H1 (cell line): ENCODE data around the gene MARK3. TPM values are rescaled to one million over a fixed set of nuclear protein-coding genes. Genes with fewer than 3 reads are reported as not detected.

ENCODE experiments used
- CTCF ChIA-PET: fragments of 300-600 bp; sonication (Branson Sonifier 250); formaldehyde crosslinking; loops from one replicate; lab custom pipeline; 2021; ENCODE audit not compliant: partially characterized antibody; lab: Charles Lee
- POLR2A ChIA-PET: fragments of 300-600 bp; sonication (Branson Sonifier 250); formaldehyde crosslinking; loops from one replicate; lab custom pipeline; 2021; ENCODE audit warnings: inconsistent platforms; ENCODE audit not compliant: partially characterized antibody; lab: Charles Lee
- DNase-seq, 2 experiments: peaks; one replicate each; pipeline versions ENCODE4 v3.0.0 to v3.0.0-alpha.2; 2010 to 2022; ENCODE audit warnings: low spot score in 2 of 2, low read depth in 1 of 2, mixed read lengths in 1 of 2
- FAIRE-seq: peaks from 2 replicates; lab custom pipeline; 2011; peaks lifted over from hg19 to GRCh38; lab: Jason Lieb, UNC
- H2AFZ ChIP-seq: 2 replicates; pipeline ENCODE4 v1.8.1; 2012; ENCODE audit warnings: low read length, inconsistent platforms
- H2AK5ac ChIP-seq: 2 replicates; pipeline ENCODE4 v1.6.1; 2013; ENCODE audit warnings: low read depth, low read length
- H2BK120ac ChIP-seq: replicated peaks from 2 replicates; pipeline ENCODE3; 2013; ENCODE audit warnings: low read depth, low read length, inconsistent platforms
- H2BK12ac ChIP-seq: 2 replicates; pipeline ENCODE4 v1.6.1; 2013; ENCODE audit warnings: low read depth, low read length
- H2BK15ac ChIP-seq: 2 replicates; pipeline ENCODE4 v1.6.1; 2013; ENCODE audit warnings: low read length
- H2BK20ac ChIP-seq: 2 replicates; pipeline ENCODE4 v1.6.1; 2013; ENCODE audit warnings: low read length
- H2BK5ac ChIP-seq: 2 replicates; pipeline ENCODE4 v1.6.1; 2013; ENCODE audit warnings: low read depth, low read length
- H3K14ac ChIP-seq: 2 replicates; pipeline ENCODE4 v1.6.1; 2013; ENCODE audit warnings: inconsistent platforms; ENCODE audit not compliant: insufficient read length
- H3K18ac ChIP-seq: 2 replicates; pipeline ENCODE4 v1.6.1; 2013; ENCODE audit warnings: low read length; ENCODE audit errors: extremely low read depth
- H3K23ac ChIP-seq: 2 replicates; pipeline ENCODE4 v1.6.1; 2013; ENCODE audit warnings: inconsistent platforms; ENCODE audit not compliant: insufficient read length
- H3K23me2 ChIP-seq: 2 replicates; pipeline ENCODE4 v1.6.1; 2013; ENCODE audit warnings: low read depth, low read length
- H3K27ac ChIP-seq: 2 replicates; pipeline ENCODE4 v1.6.1; 2011; ENCODE audit warnings: low read depth, low read length, inconsistent platforms
- H3K27me3 ChIP-seq, 4 experiments: replicated peaks in 1 of 4; 1 replicate in 1 of 4; 2 replicates in 3 of 4; pipeline versions ENCODE4 v1.6.1 to v1.8.1; 2011 to 2013; ENCODE audit warnings: low read length in 3 of 4, mild to moderate bottlenecking in 3 of 4, inconsistent platforms in 2 of 4, mixed read lengths in 2 of 4, moderate library complexity in 1 of 4; ENCODE audit not compliant: control insufficient read depth in 3 of 4, insufficient read depth in 3 of 4; ENCODE audit errors: extremely low read depth in 1 of 4
- H3K36me3 ChIP-seq, 4 experiments: 2 replicates each; pipeline versions ENCODE4 v1.6.1 to v1.8.1; 2011 to 2013; ENCODE audit warnings: mild to moderate bottlenecking in 4 of 4, low read length in 3 of 4, moderate library complexity in 2 of 4, control low read depth in 1 of 4, inconsistent platforms in 1 of 4; ENCODE audit not compliant: insufficient read depth in 4 of 4, control insufficient read depth in 2 of 4
- H3K4ac ChIP-seq: replicated peaks from 2 replicates; pipeline ENCODE3; 2013; ENCODE audit warnings: low read length, low read depth, mixed read lengths, inconsistent platforms; ENCODE audit not compliant: insufficient read length
- H3K4me1 ChIP-seq, 4 experiments: replicated peaks in 1 of 4; 1 replicate in 1 of 4; 2 replicates in 3 of 4; pipeline versions ENCODE4 v1.6.1 to v1.8.1; 2011 to 2013; ENCODE audit warnings: low read length in 3 of 4, inconsistent platforms in 2 of 4, mixed read lengths in 1 of 4; ENCODE audit not compliant: insufficient read depth in 4 of 4, control insufficient read depth in 3 of 4
- H3K4me2 ChIP-seq, 2 experiments: 2 replicates each; pipeline versions ENCODE4 v1.6.1 to v1.8.1; 2011 to 2013; ENCODE audit warnings: low read depth in 2 of 2, low read length in 2 of 2, control low read depth in 1 of 2, inconsistent platforms in 1 of 2, mild to moderate bottlenecking in 1 of 2; ENCODE audit not compliant: insufficient read depth in 1 of 2
- H3K4me3 ChIP-seq, 4 experiments: fragments of 200-600, 300-600 bp in 1 of 4; sonication (generic), shearing (Covaris generic), sonication (Bioruptor Twin) in 1 of 4; 2 replicates each; pipeline versions ENCODE4 v1.5.1 to v1.8.1; 2011 to 2016; ENCODE audit warnings: low read length in 4 of 4, low read depth in 3 of 4, control low read depth in 2 of 4, inconsistent platforms in 2 of 4, mild to moderate bottlenecking in 2 of 4, mixed read lengths in 1 of 4, moderate library complexity in 1 of 4; ENCODE audit not compliant: insufficient read depth in 2 of 4; ENCODE audit errors: extremely low read depth in 1 of 4
- H3K56ac ChIP-seq: replicated peaks from 2 replicates; pipeline ENCODE3; 2013; ENCODE audit warnings: low read depth, mild to moderate bottlenecking, mixed read lengths, low read length, inconsistent platforms; ENCODE audit not compliant: insufficient read length
- H3K79me1 ChIP-seq: 2 replicates; pipeline ENCODE4 v1.6.1; 2013; ENCODE audit warnings: low read depth, low read length, control low read depth
- H3K79me2 ChIP-seq, 2 experiments: 2 replicates each; pipeline versions ENCODE4 v1.6.1 to v1.8.1; 2012 to 2013; ENCODE audit warnings: low read length in 2 of 2, mild to moderate bottlenecking in 2 of 2, inconsistent platforms in 1 of 2; ENCODE audit not compliant: insufficient read depth in 2 of 2, control insufficient read depth in 1 of 2
- H3K9ac ChIP-seq, 4 experiments: replicated peaks in 1 of 4; 1 replicate in 1 of 4; 2 replicates in 3 of 4; pipeline versions ENCODE4 v1.6.1 to v1.8.1; 2011 to 2013; ENCODE audit warnings: low read depth in 3 of 4, low read length in 3 of 4, control low read depth in 2 of 4, mild to moderate bottlenecking in 2 of 4, moderate library complexity in 2 of 4, inconsistent platforms in 1 of 4; ENCODE audit errors: extremely low read depth in 1 of 4
- H3K9me3 ChIP-seq, 2 experiments: 2 replicates each; pipeline versions ENCODE4 v1.6.1 to v1.8.1; 2012 to 2013; ENCODE audit warnings: mild to moderate bottlenecking in 2 of 2, moderate library complexity in 2 of 2, control low read depth in 1 of 2, inconsistent platforms in 1 of 2, low read depth in 1 of 2, low read length in 1 of 2, mixed read lengths in 1 of 2; ENCODE audit not compliant: insufficient read depth in 2 of 2
- H4K20me1 ChIP-seq, 2 experiments: replicated peaks in 1 of 2; 2 replicates each; pipeline versions ENCODE3 to v1.8.1; 2011 to 2013; ENCODE audit warnings: inconsistent platforms in 2 of 2, low read length in 2 of 2, mild to moderate bottlenecking in 1 of 2; ENCODE audit not compliant: insufficient read depth in 2 of 2, control insufficient read depth in 1 of 2
- H4K5ac ChIP-seq: 2 replicates; pipeline ENCODE4 v1.6.1; 2013; ENCODE audit warnings: low read length, low read depth, mixed read lengths, inconsistent platforms; ENCODE audit not compliant: insufficient read length
- H4K8ac ChIP-seq: 2 replicates; pipeline ENCODE4 v1.8.0; 2013; ENCODE audit warnings: mild to moderate bottlenecking, moderate library complexity, low read length, inconsistent platforms; ENCODE audit not compliant: insufficient read depth; ENCODE audit errors: extremely low read depth
- H4K91ac ChIP-seq: replicated peaks from 2 replicates; pipeline ENCODE3; 2013; ENCODE audit warnings: low read length, mixed read lengths, inconsistent platforms; ENCODE audit not compliant: insufficient read length
- CEBPB ChIP-seq: IDR thresholded peaks from 2 replicates; pipeline ENCODE4 v1.6.1; 2012; ENCODE audit warnings: low read depth, low read length
- CHD2 ChIP-seq: IDR thresholded peaks from 2 replicates; pipeline ENCODE4 v1.6.1; 2012; ENCODE audit warnings: low read length, improper control_type of control experiment
- EZH2 ChIP-seq: fragments of 200-600 bp; sonication (generic); IDR thresholded peaks from 2 replicates; pipeline ENCODE4 v1.7.1; 2012; ENCODE audit warnings: low read depth, mild to moderate bottlenecking, moderate library complexity, low read length, inconsistent platforms; ENCODE audit not compliant: severe bottlenecking
- JUN ChIP-seq: IDR thresholded peaks from 2 replicates; pipeline ENCODE4 v1.6.1; 2011; ENCODE audit warnings: low read depth, mild to moderate bottlenecking, improper control_type of control experiment, low read length
- ZNF274 ChIP-seq: IDR thresholded peaks from 2 replicates; pipeline ENCODE4 v1.7.0; 2012; ENCODE audit warnings: low read length, borderline replicate concordance; ENCODE audit errors: extremely low read depth
- WGBS, 2 experiments: shearing (Covaris generic) in 1 of 2; methylation state at CpG; one replicate each; pipeline versions ENCODE4 v1.1.6 to v1.1.7; 2013 to 2015; ENCODE audit warnings: low lambda C conversion rate in 2 of 2, mixed read lengths in 2 of 2, inconsistent platforms in 1 of 2, low coverage in 1 of 2, missing lambda C conversion rate in 1 of 2; ENCODE audit not compliant: insufficient replicate concordance in 2 of 2, insufficient coverage in 1 of 2, insufficient read length in 1 of 2; ENCODE audit errors: extremely low coverage in 1 of 2, missing lambda C conversion rate in 1 of 2; 5-methylcytosine and 5-hydroxymethylcytosine counted together
- polyA plus RNA-seq, 7 experiments: library from polyadenylated mRNA; depleted of rRNA in 3 of 7; stranded (reverse) in 5 of 7; unstranded in 2 of 7; fragments of >200 nt in 5 of 7; fragments of 200-250 nt in 2 of 7; gene quantifications; 1 replicate in 5 of 7; 2 replicates in 1 of 7; 4 replicates in 1 of 7; pipeline versions ENCODE4 v1.2.1 to v1.2.3, GENCODE V29; 2011 to 2013; ENCODE audit warnings: missing spikeins in 2 of 7, mixed read lengths in 2 of 7
- total RNA-seq: library from RNA; stranded (reverse); fragmentation: NEBNext Ultra II Directional; extraction: Animal tissue kit (Norgen Biotek cat#: 25700); gene quantifications from 2 replicates; pipeline ENCODE4 v1.2.1, GENCODE V29; 2021
- TF ChIP-seq, protein P1 (sequence below): IDR thresholded peaks from 2 replicates; pipeline ENCODE4 v1.6.1; 2012; ENCODE audit warnings: low read length, inconsistent platforms

MARK3 gene
- total and polyA plus RNA-seq, 2 of the 8 experiments (the other 6 are each of a cell fraction or from before 2014, with no cell fraction given) = 39.4 to 76.9 TPM

GRCh38 chr14:103356024-103356682 is 29.1 kb upstream of the MARK3 start:
- H4K5ac ChIP-seq = no peak overlapping the region
- no peak for FAIRE-seq
- H3K56ac ChIP-seq = no peak overlapping the region
- H3K79me1 ChIP-seq = no peaks in the 10 kb centered on the region
- H3K9me3 ChIP-seq = no peaks in the 10 kb centered on the region
- H2AFZ ChIP-seq = no peak overlapping the region
- peak overlapping the region; percentile 41 for H2BK5ac ChIP-seq
- 82% methylated on average over 9 of the region's 9 CpGs; no CpG with 5 or more reads in 1 of the 2 experiments for WGBS, 2 experiments
- H4K91ac ChIP-seq = no peak overlapping the region
- H2BK120ac ChIP-seq = no peak overlapping the region
- no peak overlapping the region for H3K23ac ChIP-seq
- H3K4me3 ChIP-seq = no peak overlapping the region
- H3K27ac ChIP-seq = no peak overlapping the region
- POLR2A ChIA-PET = interaction anchor here (3.4 to 8.7 kb wide), 2 partner anchors 14 to 20 kb away, joined by 17 to 132 read pairs; no protein-coding TSS in a partner anchor
- no peak for TF ChIP-seq ZNF274
- TF ChIP-seq, protein P1, sequence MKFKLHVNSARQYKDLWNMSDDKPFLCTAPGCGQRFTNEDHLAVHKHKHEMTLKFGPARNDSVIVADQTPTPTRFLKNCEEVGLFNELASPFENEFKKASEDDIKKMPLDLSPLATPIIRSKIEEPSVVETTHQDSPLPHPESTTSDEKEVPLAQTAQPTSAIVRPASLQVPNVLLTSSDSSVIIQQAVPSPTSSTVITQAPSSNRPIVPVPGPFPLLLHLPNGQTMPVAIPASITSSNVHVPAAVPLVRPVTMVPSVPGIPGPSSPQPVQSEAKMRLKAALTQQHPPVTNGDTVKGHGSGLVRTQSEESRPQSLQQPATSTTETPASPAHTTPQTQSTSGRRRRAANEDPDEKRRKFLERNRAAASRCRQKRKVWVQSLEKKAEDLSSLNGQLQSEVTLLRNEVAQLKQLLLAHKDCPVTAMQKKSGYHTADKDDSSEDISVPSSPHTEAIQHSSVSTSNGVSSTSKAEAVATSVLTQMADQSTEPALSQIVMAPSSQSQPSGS = no peak
- TF ChIP-seq CHD2 = no peak
- TF ChIP-seq JUN = no peak
- no peak for TF ChIP-seq CEBPB
- no peak for TF ChIP-seq EZH2
- TF ChIP-seq, all 59 proteins: peak for 0
- no peak overlapping the region for H2BK15ac ChIP-seq
- peak overlapping the region; percentile 63; the same call in 1 of the 2 replicates for H2BK12ac ChIP-seq
- H3K27me3 ChIP-seq = no peaks in the 10 kb centered on the region
- H3K36me3 ChIP-seq = no peaks in the 10 kb centered on the region
- CTCF ChIA-PET = interaction anchor here (0.6 to 2.5 kb wide), 4 partner anchors 11 to 251 kb away, joined by 3 to 6 read pairs (median 4); no protein-coding TSS in a partner anchor
- H3K9ac ChIP-seq = no peak overlapping the region
- no peak overlapping the region for H4K8ac ChIP-seq
- DNase-seq = no peak
- H3K23me2 ChIP-seq = no peaks in the 10 kb centered on the region
- H2AK5ac ChIP-seq = 0 out of 2 replicates have a peak overlapping the region, but pooled peaks have one; percentile 2
- no peaks in the 10 kb centered on the region for H4K20me1 ChIP-seq
- H3K14ac ChIP-seq = no peak overlapping the region
- peaks cover 3 to 13% (median 3%) of the 10 kb centered on the region in 4 experiments; a peak in 6 of 7 replicates for H3K4me1 ChIP-seq
- no peaks in the 10 kb centered on the region for H3K79me2 ChIP-seq
- H3K4ac ChIP-seq = no peak overlapping the region
- no peak overlapping the region for H3K4me2 ChIP-seq
- H2BK20ac ChIP-seq = no peak overlapping the region
- H3K18ac ChIP-seq = no peak overlapping the region
